AG04450 (cell line): Measurements from ENCODE around the gene TBC1D10A. TPM values are rescaled to one million over a fixed set of nuclear protein-coding genes. Genes with fewer than 3 reads are reported as not detected.

Experiments
- CTCF ChIA-PET: fragments of 300-600, 350-600 bp; formaldehyde crosslinking; extraction: SDS; loops from one replicate; lab custom pipeline; 2022; ENCODE audit warnings: antibody characterized with exemption, inconsistent platforms; lab: Charles Lee
- POLR2A ChIA-PET: fragments of 350-600 bp; formaldehyde crosslinking; extraction: SDS; loops from one replicate; lab custom pipeline; 2021; ENCODE audit warnings: antibody characterized with exemption, inconsistent platforms; lab: Yijun Ruan, JAX
- DNase-seq: peaks from one replicate; pipeline ENCODE4 v3.0.0-alpha.2; 2011; ENCODE audit warnings: low read depth, low spot score
- H3K27ac ChIP-seq: one replicate; pipeline ENCODE4 v1.5.1; 2012; ENCODE audit warnings: low read depth, low read length, control low read depth
- H3K27me3 ChIP-seq: one replicate; pipeline ENCODE4 v1.6.0; 2012; ENCODE audit warnings: low read length; ENCODE audit not compliant: control insufficient read depth, insufficient read depth
- H3K4me3 ChIP-seq: 2 replicates; pipeline ENCODE4 v1.5.1; 2011; ENCODE audit warnings: mild to moderate bottlenecking, low read depth, low read length, control low read depth
- H3K9me3 ChIP-seq: 2 replicates; pipeline ENCODE4 v1.5.1; 2012; ENCODE audit warnings: low read length; ENCODE audit not compliant: control insufficient read depth, insufficient read depth
- polyA plus RNA-seq: library from polyadenylated mRNA; depleted of rRNA; stranded (reverse); fragments of >200 nt; gene quantifications from 2 replicates; pipeline ENCODE4 v1.2.3, GENCODE V29; 2011
- TF ChIP-seq, protein P1 (sequence below): IDR thresholded peaks from 2 replicates; pipeline ENCODE4 v1.5.1; 2011; ENCODE audit warnings: low read depth, low read length, control low read depth, inconsistent platforms

Gene TBC1D10A
- polyA plus RNA-seq, 1 experiment, result 14.5 TPM

DNA sequence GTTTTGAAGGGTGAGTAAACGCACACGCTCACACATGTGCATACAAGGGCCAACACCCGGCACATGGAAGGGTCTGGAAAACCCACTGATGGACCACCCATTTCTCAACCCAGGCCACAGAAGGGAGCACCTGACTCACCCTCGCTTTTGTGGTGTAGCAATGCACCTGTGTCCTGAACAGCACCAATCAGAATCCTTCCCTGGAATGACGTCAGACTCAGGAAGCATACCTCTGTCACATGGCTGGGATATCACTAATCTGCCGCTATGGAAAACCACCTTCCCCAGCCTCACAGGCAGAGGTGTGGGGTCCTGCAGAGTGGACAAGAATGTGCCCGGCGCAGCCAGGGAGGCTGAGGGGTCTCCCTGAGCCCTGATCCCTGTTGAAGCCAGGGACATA, 51.1 kb downstream of the TBC1D10A start:
- ChIA-PET CTCF (interaction anchor here (1.1 kb wide), 1 partner anchor 12 kb away, joined by 4 read pairs; no protein-coding TSS in a partner anchor), POLR2A (no interaction called here)
- no peak for DNase-seq
- TF ChIP-seq, protein P1, sequence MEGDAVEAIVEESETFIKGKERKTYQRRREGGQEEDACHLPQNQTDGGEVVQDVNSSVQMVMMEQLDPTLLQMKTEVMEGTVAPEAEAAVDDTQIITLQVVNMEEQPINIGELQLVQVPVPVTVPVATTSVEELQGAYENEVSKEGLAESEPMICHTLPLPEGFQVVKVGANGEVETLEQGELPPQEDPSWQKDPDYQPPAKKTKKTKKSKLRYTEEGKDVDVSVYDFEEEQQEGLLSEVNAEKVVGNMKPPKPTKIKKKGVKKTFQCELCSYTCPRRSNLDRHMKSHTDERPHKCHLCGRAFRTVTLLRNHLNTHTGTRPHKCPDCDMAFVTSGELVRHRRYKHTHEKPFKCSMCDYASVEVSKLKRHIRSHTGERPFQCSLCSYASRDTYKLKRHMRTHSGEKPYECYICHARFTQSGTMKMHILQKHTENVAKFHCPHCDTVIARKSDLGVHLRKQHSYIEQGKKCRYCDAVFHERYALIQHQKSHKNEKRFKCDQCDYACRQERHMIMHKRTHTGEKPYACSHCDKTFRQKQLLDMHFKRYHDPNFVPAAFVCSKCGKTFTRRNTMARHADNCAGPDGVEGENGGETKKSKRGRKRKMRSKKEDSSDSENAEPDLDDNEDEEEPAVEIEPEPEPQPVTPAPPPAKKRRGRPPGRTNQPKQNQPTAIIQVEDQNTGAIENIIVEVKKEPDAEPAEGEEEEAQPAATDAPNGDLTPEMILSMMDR, result no peak
- no peaks in the 10 kb centered on the region for H3K27me3 ChIP-seq
- H3K27ac ChIP-seq, result no peak overlapping the region
- H3K4me3 ChIP-seq, result no peak overlapping the region
- H3K9me3 ChIP-seq, result no peaks in the 10 kb centered on the region

DNA sequence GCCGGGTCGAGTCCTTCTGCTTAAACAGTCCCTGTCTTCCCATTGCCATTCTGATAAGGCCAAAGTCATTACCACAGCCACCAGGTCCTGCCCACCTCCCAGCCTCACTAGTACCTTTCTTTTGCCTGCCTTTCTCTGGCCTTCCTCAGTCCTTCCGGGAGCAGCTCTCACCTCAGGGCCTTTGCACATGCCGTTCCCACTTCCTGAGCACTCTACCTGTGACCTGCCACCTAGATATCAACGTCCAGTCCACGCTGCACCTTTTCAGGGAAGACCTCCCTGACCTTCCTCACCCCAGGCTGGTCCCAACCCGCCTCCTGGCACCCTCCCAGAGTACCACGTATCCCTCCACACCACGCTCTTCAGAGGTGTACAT, 52.3 kb downstream of the TBC1D10A start:
- TF ChIP-seq, protein P1, result no peak
- POLR2A ChIA-PET, result no interaction called here

DNA sequence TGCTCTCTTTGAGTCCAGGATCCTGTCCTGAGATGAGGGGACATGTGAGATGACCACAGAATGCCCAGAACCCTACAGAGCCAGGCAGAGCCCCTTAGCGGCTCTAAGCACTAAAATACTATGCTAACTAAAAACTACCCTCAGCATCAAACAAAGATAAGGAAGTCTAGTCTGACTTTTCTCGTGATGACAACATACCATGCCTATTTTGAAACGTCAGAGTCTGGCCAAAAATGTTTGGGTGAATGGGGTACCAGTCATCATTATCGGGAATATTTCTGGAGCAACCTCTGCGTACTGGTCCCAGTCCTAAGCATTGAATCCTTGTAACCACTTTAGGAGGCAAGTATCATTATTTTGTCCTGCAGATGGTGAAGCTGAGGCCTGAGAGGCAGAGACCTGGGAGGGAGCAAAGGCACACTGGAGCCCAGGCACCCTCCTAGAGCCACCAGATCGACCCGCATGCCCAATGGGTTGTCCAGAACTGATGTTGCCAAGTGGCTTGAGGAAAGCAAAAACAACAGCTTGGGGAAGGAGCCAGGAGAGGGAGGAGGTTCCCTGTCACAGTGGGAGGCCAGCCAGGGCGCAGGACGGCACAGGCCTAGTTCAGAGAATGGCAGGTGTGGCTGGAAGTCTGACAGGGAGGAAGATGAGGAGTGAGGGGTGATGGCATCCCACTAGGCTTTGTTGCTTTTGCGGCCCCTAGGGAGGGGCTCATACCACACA, 52.9 kb downstream of the TBC1D10A start:
- TF ChIP-seq, protein P1, result no peak
- Histone ChIP-seq H3K27ac (no peak overlapping the region), H3K27me3 (no peaks in the 10 kb centered on the region), H3K9me3 (no peaks in the 10 kb centered on the region), H3K4me3 (no peak overlapping the region)
- CTCF ChIA-PET, result no interaction called here
- no peak for DNase-seq
- POLR2A ChIA-PET, result no interaction called here

More for the DNA sequence above, 52.3 kb downstream of the TBC1D10A start:
- no peaks in the 10 kb centered on the region for H3K9me3 ChIP-seq
- no peak for DNase-seq
- no peak overlapping the region for H3K27ac ChIP-seq
- CTCF ChIA-PET, result interaction anchor here (0.7 kb wide), 2 partner anchors 152 to 211 kb away, joined by 4 read pairs; no protein-coding TSS in a partner anchor
- no peak overlapping the region for H3K4me3 ChIP-seq
- no peaks in the 10 kb centered on the region for H3K27me3 ChIP-seq

DNA sequence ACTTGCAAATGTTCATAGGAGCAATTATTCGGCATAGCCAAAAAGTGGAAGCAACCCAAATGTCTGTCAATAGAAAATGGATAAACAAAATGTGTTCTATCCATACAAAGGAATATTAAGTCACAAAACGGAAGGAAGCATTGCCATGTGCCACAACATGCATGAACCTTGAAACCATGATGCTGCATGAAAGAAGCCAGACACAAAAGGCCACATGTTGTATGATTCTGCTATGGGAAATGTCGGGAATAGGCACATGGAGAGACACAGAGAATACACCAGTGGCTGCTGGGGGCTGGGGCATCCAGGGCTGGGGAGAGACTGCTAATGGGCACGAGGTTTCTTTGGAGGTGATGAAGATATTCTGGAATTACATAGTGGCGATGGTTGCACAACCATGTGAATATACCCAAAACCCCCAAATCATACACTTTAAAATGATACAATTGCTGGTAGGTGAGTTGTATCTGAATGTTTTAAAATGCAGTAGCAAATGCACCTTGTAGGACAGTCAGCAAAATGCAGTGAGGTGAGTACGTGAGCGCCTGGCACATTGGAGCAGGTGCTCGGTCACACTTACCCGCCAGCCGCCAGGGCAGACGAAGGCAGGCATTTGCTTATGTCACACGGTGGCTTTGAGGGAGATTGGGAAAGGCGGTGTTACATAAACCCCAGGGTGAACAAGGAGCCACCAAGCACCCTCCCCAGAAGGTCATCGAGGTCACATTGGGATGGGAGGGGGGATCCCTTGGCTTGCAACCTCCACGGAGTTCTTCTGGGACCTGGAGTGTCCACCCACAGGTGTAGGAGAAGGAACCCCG, 53.8 kb downstream of the TBC1D10A start:
- Histone ChIP-seq H3K27me3 (no peaks in the 10 kb centered on the region), H3K27ac (no peak overlapping the region), H3K4me3 (no peak overlapping the region), H3K9me3 (no peaks in the 10 kb centered on the region)
- ChIA-PET POLR2A (no interaction called here), CTCF (no interaction called here)
- TF ChIP-seq, protein P1, result no peak
- DNase-seq, result no peak
